GM21367 (cell line): Measurements from ENCODE around the gene TRPT1.
A peak's percentile ranks its signal among the peaks of the same experiment; 100 is the strongest.

Experiments used
- ATAC-seq: cut with Tn5 transposase; IDR thresholded peaks from one replicate; pipeline ENCODE4 v1.9.1; 2021; ENCODE audit not compliant: unreplicated experiment

TRPT1 gene

DNA sequence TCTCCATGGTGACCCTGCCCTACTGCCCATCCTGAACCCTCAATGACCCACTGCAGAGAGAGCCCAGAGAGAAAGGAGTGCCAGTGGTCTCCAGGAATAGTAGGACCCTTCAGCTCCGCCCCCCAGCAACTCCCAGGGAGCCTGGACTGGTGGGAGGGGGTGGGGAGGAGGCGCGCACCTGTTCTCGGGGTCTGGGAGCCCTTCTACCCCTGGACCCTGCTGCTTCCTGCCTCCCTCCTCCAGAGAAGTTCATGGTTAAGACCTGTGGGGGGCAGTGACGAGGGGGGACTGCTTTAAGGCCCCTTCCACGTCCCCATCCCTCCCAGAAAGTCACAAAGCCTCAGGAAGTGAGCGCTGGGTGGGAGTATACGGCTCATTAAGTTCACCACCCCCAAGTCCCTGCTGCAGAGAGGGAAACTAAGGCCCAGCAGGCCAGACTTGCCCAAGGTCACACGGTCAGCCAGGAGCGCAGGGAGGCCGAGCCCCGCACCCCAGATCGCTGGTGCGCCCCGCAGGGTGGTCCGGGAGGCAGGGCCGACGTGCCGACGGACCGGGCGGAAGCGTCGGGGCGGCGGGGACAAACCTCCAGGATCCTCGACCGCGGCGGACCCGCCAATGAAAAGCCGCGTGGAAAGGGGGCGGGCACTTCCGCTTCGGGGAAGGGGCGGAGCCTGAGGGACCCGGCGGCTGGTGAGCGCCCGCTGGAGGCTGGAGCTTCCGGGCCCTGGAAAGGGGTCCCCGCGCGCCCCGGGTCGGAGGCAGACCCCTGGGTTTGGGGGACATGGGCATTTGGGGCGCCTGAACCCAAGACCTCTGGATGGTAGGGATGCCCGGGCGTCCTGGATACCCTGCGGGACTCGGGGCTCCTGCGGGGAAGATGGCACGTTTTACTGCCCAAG, at the start of gene TRPT1, which contains the start of gene NUDT22:
Gene TRPT1, minus strand, starts transcription at position 579 of the 899 bp plus-strand sequence. Its CDS starts 326 bp downstream, at position 253.
Gene NUDT22, plus strand, starts transcription at position 667 of the 899 bp plus-strand sequence. CDS start 379 bp downstream, outside the sequence.
- ATAC-seq: no peak

- ATAC-seq: no peak
Measured at GRCh38 chr11:64275031-64275800, 49.2 kb upstream of the TRPT1 start.

DNA sequence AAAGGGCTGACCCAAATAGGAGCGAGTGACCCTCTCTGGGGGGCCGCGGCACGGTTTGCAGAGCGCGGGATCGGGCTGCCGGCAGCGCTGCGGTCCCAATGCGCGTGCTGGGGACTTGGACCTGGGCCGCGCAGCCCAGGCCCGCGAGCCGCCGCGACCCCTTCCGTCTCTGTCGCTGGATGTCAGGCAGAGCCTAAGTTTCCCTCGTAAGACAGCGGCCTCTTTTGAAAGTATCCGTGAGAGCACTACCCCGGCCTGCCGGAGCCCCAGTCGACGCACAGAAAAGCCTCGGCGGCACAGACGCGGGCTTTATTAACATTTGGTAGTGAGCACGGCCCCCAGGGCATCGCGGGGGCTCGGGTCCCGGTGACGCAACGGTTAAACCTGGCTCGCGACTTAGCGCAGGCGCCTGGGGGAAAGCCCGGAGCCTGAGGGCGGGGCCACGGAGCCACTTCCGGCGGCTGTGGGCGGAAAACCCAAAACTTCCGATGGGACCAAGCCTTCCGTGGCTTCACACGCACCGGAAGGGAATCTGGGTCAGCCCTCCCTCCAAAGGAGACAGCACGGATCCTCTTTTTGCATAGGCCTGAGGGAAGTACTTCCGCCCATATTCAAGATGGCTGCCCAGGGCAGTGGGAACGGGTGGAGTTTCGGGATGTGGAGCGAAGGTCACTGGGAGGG, 43.7 kb upstream of the TRPT1 start:
- peak; percentile 43 for ATAC-seq

DNA sequence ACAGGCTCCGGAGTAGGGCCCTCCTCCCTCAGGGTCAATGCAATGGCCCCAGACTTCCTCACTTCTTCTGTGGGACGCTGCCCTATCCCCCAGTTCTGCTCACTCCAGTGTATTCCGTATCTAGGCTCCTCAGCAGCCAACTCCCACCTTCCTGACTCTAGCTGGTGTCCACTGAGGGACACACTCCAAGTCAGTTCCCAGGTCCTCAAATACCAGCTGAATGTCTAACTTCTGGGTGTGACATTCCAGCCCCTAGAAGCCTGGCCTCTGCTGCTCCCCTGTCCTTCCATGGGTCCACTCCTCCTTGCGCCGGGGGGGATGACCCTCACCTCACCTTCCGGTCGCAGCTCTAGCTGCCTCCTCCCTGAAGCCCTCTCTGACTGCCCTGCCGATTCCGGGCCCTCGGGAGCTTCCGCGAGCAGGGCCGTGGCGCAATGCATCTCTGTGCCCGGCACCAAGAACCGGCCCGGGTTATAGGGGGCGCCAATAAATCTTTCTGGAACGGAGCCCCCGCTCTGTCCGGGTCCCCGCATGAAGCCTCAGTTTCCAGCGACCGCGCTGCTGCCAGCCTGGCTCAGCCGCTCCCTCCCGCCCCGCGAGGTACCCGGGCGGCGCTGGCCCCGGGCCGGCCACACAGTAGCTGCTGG, 43.0 kb upstream of the TRPT1 start:
- peak; percentile 14 for ATAC-seq

DNA sequence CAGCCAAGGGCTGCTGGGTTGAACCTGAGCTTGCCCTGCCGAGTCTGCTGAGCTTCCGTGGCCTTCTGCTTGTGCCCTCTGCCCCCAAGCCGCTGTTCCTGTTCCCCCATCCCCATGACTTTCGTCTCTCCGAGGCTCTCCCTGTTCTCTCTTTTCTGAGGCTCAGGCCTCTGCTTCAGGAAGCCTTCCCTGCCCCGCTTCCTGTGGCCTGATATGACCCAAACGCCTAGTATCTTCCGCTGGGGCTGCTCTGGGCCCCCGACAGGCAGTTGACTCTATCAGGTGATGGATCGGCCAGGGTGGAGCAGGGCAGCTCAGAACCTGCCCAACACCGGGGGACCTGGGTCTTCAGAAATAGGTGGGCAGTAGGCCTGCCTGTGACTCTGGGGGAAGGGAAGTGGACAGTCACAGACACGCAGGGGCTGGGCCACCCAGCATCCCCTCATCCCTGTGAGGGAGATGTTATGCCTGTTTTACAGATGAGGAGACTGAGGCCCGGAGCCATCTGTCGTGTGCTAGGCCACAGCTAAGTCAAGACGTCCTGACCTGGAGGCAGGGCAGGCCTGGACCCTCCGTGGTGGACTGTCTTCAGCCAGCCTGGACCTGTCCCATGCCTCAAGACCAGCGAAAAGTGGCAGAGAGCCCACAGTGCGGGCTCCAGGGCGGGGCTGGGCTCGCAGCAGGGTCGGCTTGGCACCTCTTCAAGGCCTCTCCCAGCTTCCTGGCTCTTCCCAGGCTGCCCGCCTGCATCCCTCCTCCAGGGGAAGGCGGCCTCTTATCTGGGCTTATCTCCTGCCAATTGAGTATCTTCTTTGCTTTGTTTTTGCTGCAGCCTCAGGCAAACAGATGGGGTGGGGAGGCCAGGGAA, 42.3 kb upstream of the TRPT1 start:
- ATAC-seq: no peak

DNA sequence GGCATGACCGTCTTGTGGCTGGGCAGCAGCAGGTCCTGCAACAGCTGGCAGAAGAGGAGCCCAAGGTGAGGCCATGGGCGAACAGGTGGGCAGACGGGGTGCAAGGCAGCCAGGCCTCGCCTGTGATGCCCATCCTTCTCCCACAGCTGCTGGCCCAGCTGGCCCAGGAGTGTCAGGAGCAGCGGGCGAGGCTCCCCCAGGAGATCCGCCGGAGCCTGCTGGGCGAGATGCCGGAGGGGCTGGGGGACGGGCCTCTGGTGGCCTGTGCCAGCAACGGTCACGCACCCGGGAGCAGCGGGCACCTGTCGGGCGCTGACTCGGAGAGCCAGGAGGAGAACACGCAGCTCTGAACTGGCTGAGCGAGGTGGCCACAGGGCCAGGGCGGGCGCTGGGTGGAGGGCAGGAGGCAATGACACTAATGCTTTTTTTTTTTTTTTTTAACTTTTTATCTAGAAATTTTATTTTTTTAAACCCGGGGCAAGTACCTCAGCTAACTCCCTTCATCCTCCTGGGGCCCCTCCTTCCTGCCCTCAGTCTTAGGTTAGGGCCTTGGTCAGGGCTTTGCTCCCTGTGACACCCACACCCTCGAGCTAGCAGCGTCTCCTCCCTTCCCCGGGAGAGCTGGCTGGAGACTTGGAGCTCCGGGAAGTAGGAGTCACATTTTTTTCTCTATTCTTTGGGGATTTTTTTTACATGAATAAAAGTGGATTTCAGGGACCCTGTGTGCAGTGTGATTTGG, 41.4 kb upstream of the TRPT1 start:
- ATAC-seq: no peak

GRCh38 chr11:64266339-64266738, 40.4 kb upstream of the TRPT1 start:
- no peak for ATAC-seq

DNA sequence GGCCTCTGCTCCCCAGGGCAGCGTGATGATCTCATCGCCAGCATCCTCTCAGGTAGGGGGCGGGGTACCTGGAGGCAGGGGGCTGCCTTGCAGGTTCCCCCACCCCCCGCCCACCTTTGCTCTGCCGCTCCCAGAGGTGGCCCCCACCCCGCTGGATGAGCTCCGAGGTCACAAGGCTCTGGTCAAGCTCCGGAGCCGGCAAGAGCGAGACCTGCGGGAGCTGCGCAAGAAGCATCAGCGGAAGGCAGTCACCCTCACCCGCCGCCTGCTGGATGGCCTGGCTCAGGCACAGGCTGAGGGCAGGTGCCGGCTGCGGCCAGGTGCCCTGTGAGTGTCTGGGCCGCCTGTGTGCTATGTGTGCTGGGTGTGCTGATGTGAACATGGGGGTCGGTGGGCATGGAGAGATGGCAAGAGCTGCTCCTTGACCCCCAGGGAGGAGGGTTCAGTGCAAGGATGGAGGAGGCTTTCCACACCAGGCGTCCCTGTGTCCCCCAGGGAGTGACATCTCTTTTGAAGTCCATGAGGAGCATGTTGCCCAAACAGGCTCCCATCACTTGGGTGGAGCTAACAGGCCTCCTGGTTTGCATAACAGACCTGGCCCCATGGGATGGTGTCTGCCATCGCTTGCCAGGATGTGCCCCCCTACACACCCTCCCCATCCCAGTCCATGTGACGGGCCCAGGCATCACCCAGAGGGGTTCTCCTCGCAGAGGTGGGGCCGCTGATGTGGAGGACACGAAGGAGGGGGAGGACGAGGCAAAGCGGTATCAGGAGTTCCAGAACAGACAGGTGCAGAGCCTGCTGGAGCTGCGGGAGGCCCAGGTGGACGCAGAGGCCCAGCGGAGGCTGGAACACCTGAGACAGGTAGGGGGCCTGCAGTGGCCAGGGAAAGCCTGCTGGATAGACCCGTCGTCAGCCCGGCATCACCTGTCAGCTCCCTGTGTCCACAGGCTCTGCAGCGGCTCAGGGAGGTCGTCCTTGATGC, 39.5 kb upstream of the TRPT1 start:
- no peak for ATAC-seq

DNA sequence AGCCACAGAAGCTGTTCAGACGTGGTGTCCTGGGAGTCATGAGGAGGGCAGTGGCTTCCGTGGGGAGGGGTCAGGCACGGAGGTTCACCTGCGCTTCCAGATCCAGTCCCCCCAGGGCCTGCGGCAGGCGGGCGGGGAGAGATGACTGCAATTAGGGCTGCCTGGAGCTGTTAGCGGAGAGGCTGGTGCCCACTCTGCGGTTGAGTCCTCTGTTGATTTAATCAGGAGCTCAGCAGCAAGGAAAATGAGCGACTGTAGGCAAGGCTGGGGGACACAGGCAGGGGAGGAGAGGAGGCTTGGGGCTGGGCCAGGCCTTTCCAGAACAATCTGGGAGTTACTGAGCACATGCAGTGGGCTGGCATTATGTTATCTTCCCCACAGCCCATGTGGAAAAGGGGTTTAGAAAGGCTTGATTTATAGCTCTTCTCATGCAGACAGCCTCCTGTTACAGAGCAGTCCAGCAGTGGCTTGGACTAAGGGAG, 38.4 kb upstream of the TRPT1 start:
- no peak for ATAC-seq

DNA sequence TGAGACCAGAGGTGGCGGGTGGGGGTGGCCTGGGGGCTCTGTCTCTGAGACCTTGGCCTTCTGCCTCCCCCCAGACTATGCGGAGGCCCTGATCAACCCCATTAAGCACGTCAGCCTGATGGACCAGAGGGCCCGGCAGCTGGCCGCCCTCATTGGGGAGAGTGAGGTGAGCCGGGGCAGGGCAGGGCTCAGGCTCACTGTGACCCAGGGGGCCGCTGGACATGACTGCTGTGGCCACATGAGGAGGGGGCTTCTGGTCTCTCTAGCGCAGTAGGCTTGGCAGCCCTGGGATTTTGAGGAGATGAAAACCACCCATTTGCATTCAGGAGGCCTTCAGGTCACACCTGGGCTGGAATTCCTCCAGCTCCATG, 37.9 kb upstream of the TRPT1 start:
- no peak for ATAC-seq

DNA sequence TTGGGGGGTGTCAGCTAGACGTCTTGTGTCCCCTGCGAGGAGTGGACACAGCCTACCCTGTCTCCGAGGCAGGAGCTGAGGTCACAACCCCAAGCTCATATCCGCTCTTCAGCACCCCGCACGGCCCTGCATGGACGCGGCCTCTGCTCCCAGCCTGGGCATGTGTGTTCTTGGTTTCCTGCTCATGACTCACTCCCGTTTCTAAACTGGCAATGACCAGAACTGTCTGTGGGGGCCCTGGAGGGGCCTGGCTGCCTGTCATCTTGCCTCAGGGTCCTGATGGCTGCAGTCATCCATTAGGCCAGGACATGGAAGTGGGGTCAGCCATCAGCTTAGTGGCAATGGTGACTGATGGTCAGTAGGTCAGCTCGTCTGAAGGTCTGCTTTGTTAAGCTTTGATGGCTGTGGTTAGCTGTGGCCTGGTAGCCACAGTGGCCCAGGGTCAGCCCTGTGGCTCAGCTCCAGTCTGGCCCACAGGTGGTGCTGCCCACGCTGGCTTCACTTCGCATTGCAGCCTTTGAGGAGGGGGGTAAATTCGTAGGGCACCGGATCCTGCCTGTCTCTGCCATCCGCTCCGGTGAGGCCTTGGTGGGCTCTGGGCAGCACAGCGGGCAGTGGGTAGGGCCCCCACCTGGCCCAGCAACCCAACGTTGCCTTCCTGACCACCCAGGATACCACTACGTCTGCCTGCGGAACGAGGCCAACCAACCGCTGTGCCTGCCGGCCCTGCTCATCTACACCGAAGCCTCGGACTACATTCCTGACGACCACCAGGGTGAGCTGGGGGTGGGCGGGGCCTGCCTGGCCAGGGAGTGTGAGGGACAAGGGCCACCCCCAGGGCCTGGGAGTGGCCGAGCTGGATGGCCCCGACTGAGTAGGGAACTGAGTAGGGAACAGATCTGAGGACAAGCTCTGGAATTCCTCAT, 37.3 kb upstream of the TRPT1 start:
- no peak for ATAC-seq

GRCh38 chr11:64262271-64263002, 36.5 kb upstream of the TRPT1 start:
- no peak for ATAC-seq

DNA sequence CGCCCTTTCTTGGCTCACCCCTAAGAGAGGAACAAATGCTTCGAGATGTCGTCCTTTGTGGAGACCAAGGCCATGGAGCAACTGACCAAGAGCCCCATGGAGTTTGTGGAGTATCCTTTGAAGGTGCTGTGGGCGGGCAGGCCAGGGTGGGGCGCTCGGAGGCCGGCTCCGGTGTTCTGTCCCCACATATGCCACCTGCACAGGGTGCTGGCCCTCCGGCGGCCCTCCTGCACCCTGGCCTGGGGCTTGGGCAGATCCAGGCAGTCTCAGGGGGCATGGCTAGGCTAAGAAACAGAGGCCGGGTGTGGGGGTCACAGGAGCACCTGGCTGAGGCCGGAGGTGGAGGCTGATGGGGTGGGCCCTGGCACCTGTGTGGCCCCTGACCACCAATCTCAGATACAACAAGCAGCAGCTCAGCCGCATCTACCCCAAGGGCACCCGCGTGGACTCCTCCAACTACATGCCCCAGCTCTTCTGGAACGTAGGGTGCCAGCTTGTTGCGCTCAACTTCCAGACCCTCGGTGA, 35.6 kb upstream of the TRPT1 start:
- no peak for ATAC-seq

GRCh38 chr11:64260147-64260708, 34.2 kb upstream of the TRPT1 start:
- no peak for ATAC-seq

- ATAC-seq: no peak
Measured at GRCh38 chr11:64259533-64260067, 33.6 kb upstream of the TRPT1 start.
